Gastrocnemius medialis (tissue), 4 donors: ENCODE data around the gene RIC8A. TPM values are rescaled to one million over a fixed set of nuclear protein-coding genes. Genes with fewer than 3 reads are reported as not detected.
"Not testable (repeated sequence)": the region's sequence is repeated elsewhere in the genome, so short reads cannot be mapped to it uniquely, and the experiment has no call there.

Experiments used
- ATAC-seq, 2 donors: fragments of 150-250 bp; one replicate each; pipeline ENCODE4 v1.9.1; 2016
- DNase-seq, 2 donors: peaks; one replicate each; pipeline ENCODE4 v3.0.0-alpha.2; 2019
- H3K27ac ChIP-seq, 4 donors: fragments of 200-600 bp; sonication (generic); 1 replicate in 1 of 4; 2 replicates in 3 of 4; pipeline ENCODE4 v1.5.1; 2016 to 2018; ENCODE audit warnings: mild to moderate bottlenecking in 2 of 4, moderate library complexity in 1 of 4
- H3K27me3 ChIP-seq, 3 donors: fragments of 200-600 bp; sonication (generic) in 2 of 3; 1 replicate in 1 of 3; 2 replicates in 2 of 3; pipeline versions ENCODE4 v1.5.1 to v1.6.0; 2016 to 2019; ENCODE audit warnings: mild to moderate bottlenecking in 1 of 3, moderate library complexity in 1 of 3
- H3K36me3 ChIP-seq, 2 donors: fragments of 200-600 bp; sonication (generic) in 1 of 2; one replicate each; pipeline ENCODE4 v1.5.1; 2017 to 2018
- H3K4me1 ChIP-seq, 2 donors: fragments of 200-600 bp; sonication (generic) in 1 of 2; one replicate each; pipeline ENCODE4 v1.5.1; 2016 to 2017; ENCODE audit warnings: mild to moderate bottlenecking in 2 of 2
- H3K4me3 ChIP-seq, 4 donors: fragments of 200-600 bp; sonication (generic) in 3 of 4; 1 replicate in 1 of 4; 2 replicates in 3 of 4; pipeline ENCODE4 v1.5.1; 2016 to 2019; ENCODE audit warnings: mild to moderate bottlenecking in 2 of 4
- H3K9me3 ChIP-seq, 3 donors: fragments of 200-600 bp; sonication (generic) in 2 of 3; 1 replicate in 1 of 3; 2 replicates in 2 of 3; pipeline ENCODE4 v1.5.1; 2016 to 2019
- CTCF ChIP-seq, 5 experiments: fragments of 450-650 bp in 3 of 5; fragments of 200-600 bp in 2 of 5; sonication (generic) in 2 of 5; IDR thresholded peaks in 4 of 5; conservative IDR thresholded peaks in 1 of 5; 1 replicate in 4 of 5; 2 replicates in 1 of 5; pipeline ENCODE4 v1.5.1; 2016 to 2019; ENCODE audit warnings: antibody characterized with exemption in 5 of 5, mild to moderate bottlenecking in 3 of 5, moderate library complexity in 3 of 5
- POLR2A ChIP-seq, 2 donors: fragments of 450-650 bp; IDR thresholded peaks; one replicate each; pipeline ENCODE4 v1.6.1; 2017; ENCODE audit warnings: antibody characterized with exemption in 2 of 2, mild to moderate bottlenecking in 2 of 2, moderate library complexity in 2 of 2
- in situ Hi-C, 4 donors: fragments of 200-750 bp; cut with MboI; loops; one replicate each; pipeline versions ENCODE4 v1.15.0 to v1.8.0; 2017; ENCODE audit warnings: low sequenced_read_pairs in 4 of 4
- intact Hi-C: fragments of 100-400 bp; cut with DNase I; formaldehyde crosslinking; loops from one replicate; pipeline ENCODE4 v1.15.1; 2023; ENCODE audit warnings: low total_unique reads
- total RNA-seq, 4 donors: library from RNA; depleted of rRNA; stranded (reverse); fragments of >200 nt; gene quantifications; one replicate each; pipeline versions ENCODE4 v1.1.0 to v1.2.3, GENCODE V29; 2016

Gene RIC8A
- total RNA-seq, 4 donors from 2014 or later: 35.6 to 68.5 (median 47.8) TPM

- Histone ChIP-seq H3K9me3 (no peaks in the 10 kb centered on the region), H3K4me3 (no peak overlapping the region), H3K27me3 (no peaks in the 10 kb centered on the region), H3K4me1 (peaks cover 0 to 6% of the 10 kb centered on the region in 2 donors), H3K27ac (no peak overlapping the region), H3K36me3 (peaks cover 0 to 50% of the 10 kb centered on the region in 2 donors)
- no peak for TF ChIP-seq POLR2A (IDR thresholded peaks at IDR 0.05)
- TF ChIP-seq CTCF (IDR thresholded peaks at IDR 0.05 in 4 of 5, conservative IDR thresholded peaks at IDR 0.05 in 1 of 5): no peak
- ATAC-seq: no peak
- no peak for DNase-seq
- in situ Hi-C loops (no loop called here), intact Hi-C loops (no loop called here)
Measured at GRCh38 chr11:216081-216974, 8.8 kb downstream of the RIC8A start.

DNA sequence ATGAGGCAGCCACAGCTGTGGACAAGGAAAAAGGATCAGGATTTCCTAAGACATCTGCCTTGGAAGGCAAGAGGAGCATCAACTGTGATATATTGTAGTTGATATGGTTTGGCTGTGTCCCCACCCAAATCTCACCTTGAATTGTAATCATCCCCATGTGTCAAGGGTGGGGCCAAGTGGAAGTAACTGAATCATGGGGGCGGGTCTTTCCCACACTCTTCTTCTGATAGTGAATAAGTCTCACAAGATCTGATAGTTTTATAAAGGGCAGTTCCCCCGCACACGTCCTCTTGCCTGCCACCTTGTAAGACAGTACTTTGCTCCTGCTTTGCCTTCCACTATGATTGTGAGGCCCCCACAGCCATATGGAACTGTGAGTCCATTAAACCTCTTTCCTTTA is 10.2 kb downstream of the RIC8A start:
- no peak overlapping the region for H3K4me3 ChIP-seq
- H3K4me1 ChIP-seq: peaks cover 0 to 6% of the 10 kb centered on the region in 2 donors
- in situ Hi-C loops: no loop called here
- TF ChIP-seq POLR2A (IDR thresholded peaks at IDR 0.05) (no peak), CTCF (IDR thresholded peaks at IDR 0.05 in 4 of 5, conservative IDR thresholded peaks at IDR 0.05 in 1 of 5) (no peak)
- DNase-seq (no peak), ATAC-seq (no peak)
- no peaks in the 10 kb centered on the region for H3K9me3 ChIP-seq
- H3K27me3 ChIP-seq: no peaks in the 10 kb centered on the region
- intact Hi-C loops: no loop called here
- no peak overlapping the region for H3K27ac ChIP-seq
- H3K36me3 ChIP-seq: peaks cover 0 to 36% of the 10 kb centered on the region in 2 donors

DNA sequence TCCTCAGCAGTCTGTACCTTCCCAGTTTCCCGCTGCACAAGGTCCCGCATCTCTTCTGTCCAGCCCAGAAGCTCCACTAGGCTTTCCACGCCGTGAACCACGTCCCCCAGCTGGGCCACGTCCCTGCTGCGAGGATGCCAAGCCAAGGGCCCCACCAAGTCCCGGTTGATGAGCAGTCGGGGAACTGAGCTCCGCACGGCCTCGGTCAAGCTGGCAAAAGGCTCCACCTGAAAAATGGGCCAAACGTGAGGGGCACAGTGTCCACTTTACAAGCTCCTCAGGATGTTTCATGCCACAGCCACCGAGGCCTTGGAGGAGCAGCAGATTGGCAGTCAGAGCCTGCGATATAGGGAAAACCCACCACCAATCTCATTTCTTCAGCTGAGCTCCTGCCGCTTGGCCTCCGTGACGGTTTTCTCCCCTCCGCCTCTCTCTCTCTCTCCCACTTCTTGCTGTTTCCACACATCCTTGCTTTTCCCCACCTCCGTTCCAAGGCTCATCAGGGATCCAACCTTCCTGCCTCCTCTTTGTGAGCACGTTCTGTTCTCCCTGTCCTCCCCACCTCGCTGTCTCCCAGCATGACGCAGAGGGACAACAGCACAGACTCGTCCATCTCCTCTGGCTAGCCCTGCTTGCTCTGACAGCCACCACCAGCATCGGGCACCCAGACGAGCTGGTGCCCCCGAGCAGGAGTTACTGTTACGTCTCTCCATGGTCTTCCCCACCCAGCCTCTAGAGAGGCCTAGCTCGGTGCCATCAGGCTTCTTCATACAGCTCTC is 11.5 kb downstream of the RIC8A start:
- no peak overlapping the region for H3K27ac ChIP-seq

GRCh38 chr11:220641-221215 is 13.2 kb downstream of the RIC8A start:
- ATAC-seq, H3K36me3 ChIP-seq: not testable (repeated sequence)

More for the DNA sequence above, 11.5 kb downstream of the RIC8A start:
- ATAC-seq: no peak
- no peak for TF ChIP-seq POLR2A (IDR thresholded peaks at IDR 0.05)
- TF ChIP-seq CTCF (IDR thresholded peaks at IDR 0.05 in 4 of 5, conservative IDR thresholded peaks at IDR 0.05 in 1 of 5): no peak
- Histone ChIP-seq H3K27me3 (no peaks in the 10 kb centered on the region), H3K36me3 (peaks cover 0 to 23% of the 10 kb centered on the region in 2 donors), H3K4me1 (peaks cover 1 to 4% of the 10 kb centered on the region in 2 donors), H3K4me3 (no peak overlapping the region), H3K9me3 (no peaks in the 10 kb centered on the region)
- DNase-seq: no peak
- intact Hi-C loops: no loop called here
- in situ Hi-C loops: no loop called here

DNA sequence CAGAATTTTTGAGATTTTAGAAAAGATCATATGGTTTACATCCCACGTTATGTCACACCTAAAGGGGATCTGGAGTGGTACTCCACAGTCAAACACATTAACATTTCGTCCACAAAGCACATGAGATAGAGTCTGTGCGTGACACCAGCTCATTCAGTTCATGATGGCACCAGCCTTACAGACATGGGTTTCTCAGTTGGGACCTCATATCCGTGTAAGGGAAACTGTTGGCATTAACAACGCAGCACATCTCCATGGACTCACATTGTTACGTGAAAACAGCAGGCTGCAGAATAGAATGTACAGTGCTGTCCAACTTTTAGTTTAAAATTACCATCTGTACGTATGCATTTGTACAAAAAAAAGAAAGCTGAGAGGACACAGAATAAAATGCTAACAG is 14.0 kb downstream of the RIC8A start:
- in situ Hi-C loops (no loop called here), intact Hi-C loops (no loop called here)
- Histone ChIP-seq H3K4me1 (peaks cover 6 to 9% of the 10 kb centered on the region in 2 donors), H3K9me3 (no peaks in the 10 kb centered on the region), H3K27ac (no peak overlapping the region), H3K27me3 (no peaks in the 10 kb centered on the region), H3K4me3 (no peak overlapping the region), H3K36me3 (peaks cover 0 to 5% of the 10 kb centered on the region in 2 donors)
- no peak for DNase-seq
- ATAC-seq: no peak
- no peak for TF ChIP-seq POLR2A (IDR thresholded peaks at IDR 0.05)
- no peak for TF ChIP-seq CTCF (IDR thresholded peaks at IDR 0.05 in 4 of 5, conservative IDR thresholded peaks at IDR 0.05 in 1 of 5)

More at GRCh38 chr11:220641-221215, 13.2 kb downstream of the RIC8A start:
- H3K4me3 ChIP-seq, DNase-seq, H3K27ac ChIP-seq, intact Hi-C loops, in situ Hi-C loops, H3K27me3 ChIP-seq, H3K9me3 ChIP-seq, H3K4me1 ChIP-seq: not testable (repeated sequence)
